CD4-positive, alpha-beta memory T cell (primary cell): ENCODE data around the gene TKTL2. TPM values are rescaled to one million over a fixed set of nuclear protein-coding genes. Genes with fewer than 3 reads are reported as not detected.

ENCODE experiments used
- CTCF ChIA-PET: fragments of 350-600 bp; sonication (Branson Sonifier 250); formaldehyde crosslinking; loops from one replicate; lab custom pipeline; 2021; ENCODE audit warnings: inconsistent platforms; ENCODE audit not compliant: partially characterized antibody; lab: Charles Lee
- POLR2A ChIA-PET: fragments of 350-600 bp; sonication (Branson Sonifier 250); formaldehyde crosslinking; loops from one replicate; lab custom pipeline; 2021; ENCODE audit not compliant: partially characterized antibody; lab: Charles Lee
- DNase-seq, 5 donors: peaks; one replicate each; pipeline versions ENCODE4 v3.0.0 to v3.0.0-alpha.2; 2020 to 2022; ENCODE audit warnings: mixed read lengths in 1 of 5
- H3K27ac ChIP-seq: one replicate; pipeline ENCODE4 v1.7.0; 2013; ENCODE audit warnings: low read depth, low read length
- H3K27me3 ChIP-seq: 2 replicates; pipeline ENCODE4 v1.7.0; 2013; ENCODE audit warnings: mild to moderate bottlenecking, low read length, moderate library complexity; ENCODE audit not compliant: insufficient read depth
- H3K36me3 ChIP-seq: 2 replicates; pipeline ENCODE4 v1.7.0; 2013; ENCODE audit warnings: mild to moderate bottlenecking, low read length, moderate library complexity; ENCODE audit not compliant: insufficient read depth
- H3K4me1 ChIP-seq: 2 replicates; pipeline ENCODE4 v1.7.0; 2013; ENCODE audit warnings: mild to moderate bottlenecking, low read length, moderate library complexity; ENCODE audit not compliant: insufficient read depth
- H3K4me3 ChIP-seq, 2 donors: one replicate each; pipeline ENCODE4 v1.7.0; 2013; ENCODE audit warnings: low read length in 2 of 2, mild to moderate bottlenecking in 1 of 2
- H3K9me3 ChIP-seq, 2 donors: one replicate each; pipeline ENCODE4 v1.7.0; 2013; ENCODE audit warnings: low read length in 2 of 2, control low read depth in 1 of 2; ENCODE audit not compliant: control insufficient read depth in 1 of 2
- H3K27ac Mint-ChIP-seq, 7 donors: one replicate each; pipeline ENCODE4 v1.8.0; 2020 to 2021; ENCODE audit warnings: mixed read lengths in 7 of 7, mild to moderate bottlenecking in 6 of 7, inconsistent platforms in 3 of 7, moderate library complexity in 3 of 7
- H3K27me3 Mint-ChIP-seq, 2 donors: one replicate each; pipeline ENCODE4 v1.8.0; 2020 to 2021; ENCODE audit warnings: mixed read lengths in 2 of 2
- H3K36me3 Mint-ChIP-seq, 2 donors: one replicate each; pipeline ENCODE4 v1.8.0; 2020 to 2021; ENCODE audit warnings: mixed read lengths in 2 of 2, inconsistent platforms in 1 of 2, mild to moderate bottlenecking in 1 of 2
- H3K4me1 Mint-ChIP-seq, 4 donors: one replicate each; pipeline ENCODE4 v1.8.0; 2020 to 2021; ENCODE audit warnings: mixed read lengths in 4 of 4, mild to moderate bottlenecking in 1 of 4
- H3K4me3 Mint-ChIP-seq, 8 donors: one replicate each; pipeline ENCODE4 v1.8.0; 2020 to 2021; ENCODE audit warnings: mixed read lengths in 8 of 8, mild to moderate bottlenecking in 7 of 8, moderate library complexity in 6 of 8, inconsistent platforms in 3 of 8
- H3K9me3 Mint-ChIP-seq, 8 donors: one replicate each; pipeline ENCODE4 v1.8.0; 2020 to 2021; ENCODE audit warnings: mixed read lengths in 8 of 8, mild to moderate bottlenecking in 5 of 8, inconsistent platforms in 3 of 8, moderate library complexity in 1 of 8
- intact Hi-C: fragments of 100-400 bp; cut with micrococcal nuclease; formaldehyde crosslinking; loops from one replicate; pipeline ENCODE4 v1.15.1; 2023
- polyA plus RNA-seq, 2 donors: library from polyadenylated mRNA; unstranded; fragments of 300-500 nt; fragmentation: Illumina TruSeq; gene quantifications; one replicate each; pipeline ENCODE4 v1.2.3, GENCODE V29; 2021
- total RNA-seq, 2 experiments: library from RNA; stranded (reverse); gene quantifications; one replicate each; pipeline ENCODE4 v1.2.3, GENCODE V29; 2021

The TKTL2 gene
- total and polyA plus RNA-seq, 4 experiments from 2014 or later: not detected

DNA sequence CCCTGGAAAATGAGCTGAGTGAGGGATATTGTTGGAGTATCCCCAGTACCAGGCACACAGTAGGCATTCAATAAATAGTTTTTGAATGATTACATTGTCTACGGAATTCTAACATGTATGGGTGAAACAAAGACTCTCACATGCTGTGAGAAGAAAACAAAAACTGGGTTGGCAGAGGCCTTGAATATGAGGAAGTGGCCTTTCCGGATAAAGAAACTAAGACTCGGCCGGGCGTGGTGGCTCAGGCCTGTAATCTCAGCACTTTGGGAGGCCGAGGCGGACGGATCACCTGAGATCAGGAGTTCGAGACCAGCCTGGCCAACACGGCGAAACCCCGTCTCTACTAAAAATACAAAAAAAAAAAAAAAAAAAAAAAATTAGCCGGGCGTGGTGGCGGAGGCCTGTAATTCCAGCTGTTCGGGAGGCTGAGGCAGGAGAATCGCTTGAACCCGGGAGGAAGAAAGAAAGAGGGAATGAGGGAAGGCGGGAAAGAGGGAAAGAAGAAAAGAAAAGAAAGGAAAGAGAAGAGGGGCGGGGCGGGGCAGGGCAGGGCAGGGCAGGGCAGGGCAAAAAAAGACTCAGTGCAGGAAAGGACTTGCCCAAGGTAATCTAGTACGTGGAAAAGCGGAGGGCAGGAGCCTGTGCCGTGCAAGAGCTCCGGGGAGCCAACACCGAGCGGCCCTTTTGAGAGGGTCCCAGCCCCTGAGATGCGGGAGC, 20.2 kb upstream of the TKTL2 start:
- peak overlapping the region; percentile 75 for H3K27ac ChIP-seq
- intact Hi-C loops: loop anchor here (1.0 to 2.0 kb wide), 2 partner anchors 51 to 1834 kb away; partner anchors contain the start of gene MSMO1
- DNase-seq: no peak
- Mint-ChIP-seq H3K4me3 (peak overlapping the region; percentile 91 to 98 (median 96)), H3K4me1 (peaks cover 20 to 40% (median 33%) of the 10 kb centered on the region in 4 donors), H3K27ac (peak overlapping the region; percentile 90 to 99 (median 96)), H3K36me3 (peaks cover 0 to 14% of the 10 kb centered on the region in 2 donors), H3K27me3 (peaks cover 1 to 4% of the 10 kb centered on the region in 2 donors), H3K9me3 (no peaks in the 10 kb centered on the region)
- ChIA-PET CTCF (interaction anchor here (0.9 to 3.2 kb wide), 7 partner anchors 8 to 260 kb away, joined by 3 to 40 read pairs (median 6); no protein-coding TSS in a partner anchor), POLR2A (interaction anchor here (0.9 to 1.9 kb wide), 13 partner anchors 11 to 1834 kb away, joined by 3 to 13 read pairs (median 4); partner anchors contain the start of genes MSMO1, NAF1 and TMEM192)
- H3K36me3 ChIP-seq: no peaks in the 10 kb centered on the region
- H3K9me3 ChIP-seq: no peaks in the 10 kb centered on the region
- H3K4me3 ChIP-seq: peak overlapping the region; percentile 77 to 98
- H3K4me1 ChIP-seq: peaks cover 33% of the 10 kb centered on the region
- H3K27me3 ChIP-seq: no peaks in the 10 kb centered on the region

DNA sequence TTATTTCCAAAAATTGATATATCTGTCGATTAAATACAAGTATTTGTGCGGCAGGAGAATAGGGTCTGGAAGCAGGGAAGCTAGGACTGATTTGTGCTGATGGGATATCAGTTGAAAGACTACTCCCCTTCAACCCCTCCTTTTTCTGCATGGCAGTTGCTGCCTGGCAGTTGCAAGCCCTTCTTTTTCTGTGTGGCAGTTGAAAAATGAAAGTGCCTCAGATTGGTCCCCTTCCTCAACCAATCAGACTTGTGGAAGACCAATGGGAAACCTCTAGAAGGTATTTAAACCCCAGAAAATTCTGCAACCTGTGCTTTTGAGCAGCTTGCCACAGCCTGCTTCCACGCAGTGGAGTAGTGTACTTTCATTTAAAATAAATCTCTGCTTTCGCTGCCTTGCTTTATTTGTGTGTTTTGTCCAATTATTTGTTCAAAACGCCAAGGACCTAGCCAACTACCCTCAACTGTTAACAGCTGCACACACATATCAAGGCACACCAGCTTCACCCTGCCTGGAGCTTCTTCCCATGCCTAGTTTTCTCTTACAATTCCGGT, 19.5 kb upstream of the TKTL2 start:
- Mint-ChIP-seq H3K27me3 (peaks cover 1 to 4% of the 10 kb centered on the region in 2 donors), H3K36me3 (peaks cover 0 to 14% of the 10 kb centered on the region in 2 donors), H3K4me3 (peak overlapping the region; percentile 91 to 98 (median 96)), H3K4me1 (peaks cover 20 to 40% (median 34%) of the 10 kb centered on the region in 4 donors), H3K27ac (peak overlapping the region in 4 of 7 donors; percentile 45 to 99 (median 96)), H3K9me3 (no peaks in the 10 kb centered on the region)
- ChIA-PET POLR2A (interaction anchor here (0.9 to 1.9 kb wide), 3 partner anchors 14 to 326 kb away, joined by 3 to 8 read pairs (median 6); partner anchors contain the start of gene NAF1), CTCF (interaction anchor here (2.5 to 3.2 kb wide), 2 partner anchors 57 to 64 kb away, joined by 19 to 40 read pairs; no protein-coding TSS in a partner anchor)
- intact Hi-C loops: no loop called here
- Histone ChIP-seq H3K27ac (no peak overlapping the region), H3K4me3 (no peak overlapping the region), H3K4me1 (peaks cover 33% of the 10 kb centered on the region), H3K27me3 (no peaks in the 10 kb centered on the region), H3K36me3 (no peaks in the 10 kb centered on the region), H3K9me3 (no peaks in the 10 kb centered on the region)
- DNase-seq: no peak

DNA sequence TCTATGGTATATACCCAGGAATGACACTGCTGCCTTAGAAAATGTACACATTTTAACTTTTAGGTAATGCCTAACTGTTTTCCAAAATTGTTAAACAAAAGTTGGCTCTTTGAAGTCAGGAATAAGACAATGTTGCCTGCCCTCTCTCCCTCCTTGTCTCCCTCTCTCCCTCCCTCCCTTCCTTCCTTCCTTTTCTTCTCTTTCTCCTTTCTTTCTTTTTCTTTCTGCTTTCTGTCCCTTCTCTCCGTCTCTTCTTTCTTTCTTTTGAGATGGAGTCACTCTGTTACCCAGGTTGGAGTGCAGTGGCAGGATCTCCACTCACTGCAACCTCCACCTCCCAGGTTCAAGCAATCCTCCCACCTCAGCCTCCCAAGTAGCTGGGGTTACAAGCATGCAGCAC, 16.4 kb upstream of the TKTL2 start:
- H3K36me3 Mint-ChIP-seq: peaks cover 0 to 7% of the 10 kb centered on the region in 2 donors
- H3K27ac ChIP-seq: no peak overlapping the region
- H3K9me3 Mint-ChIP-seq: no peaks in the 10 kb centered on the region
- no peak overlapping the region for H3K4me3 Mint-ChIP-seq
- no peak overlapping the region for H3K27ac Mint-ChIP-seq
- H3K9me3 ChIP-seq: no peaks in the 10 kb centered on the region
- POLR2A ChIA-PET: no interaction called here
- peaks cover 2 to 14% (median 10%) of the 10 kb centered on the region in 4 donors for H3K4me1 Mint-ChIP-seq
- H3K4me1 ChIP-seq: peaks cover 7% of the 10 kb centered on the region
- no peak overlapping the region for H3K4me3 ChIP-seq
- intact Hi-C loops: loop anchor here (10.0 kb wide), 1 partner anchor 525 kb away; no protein-coding TSS in a partner anchor
- no peak for DNase-seq
- H3K36me3 ChIP-seq: no peaks in the 10 kb centered on the region
- H3K27me3 Mint-ChIP-seq: peaks cover 1 to 4% of the 10 kb centered on the region in 2 donors
- CTCF ChIA-PET: interaction anchor here (1.0 to 1.2 kb wide), 2 partner anchors 35 to 59 kb away, joined by 3 read pairs; no protein-coding TSS in a partner anchor
- H3K27me3 ChIP-seq: no peaks in the 10 kb centered on the region

DNA sequence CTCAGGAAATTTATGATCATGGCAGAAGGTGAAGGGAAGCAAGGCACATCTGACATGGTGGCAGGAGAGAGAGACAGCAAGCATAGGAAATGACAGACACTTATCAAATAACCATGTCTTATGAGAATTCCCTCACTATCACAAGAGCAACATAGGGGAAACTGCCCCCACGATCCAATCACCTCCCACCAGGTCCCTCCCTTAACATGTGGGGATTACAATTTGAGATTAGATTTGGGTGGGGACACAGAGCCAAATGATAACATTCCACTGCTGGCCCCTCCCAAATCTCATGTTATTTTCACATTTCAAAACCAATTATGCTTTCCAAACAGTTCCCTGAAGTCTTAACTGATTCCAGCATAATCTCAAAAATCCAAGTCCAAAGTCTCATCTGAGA, 12.8 kb upstream of the TKTL2 start:
- ChIA-PET POLR2A (no interaction called here), CTCF (interaction anchor here (1.3 to 2.9 kb wide), 8 partner anchors 8 to 64 kb away, joined by 4 to 53 read pairs (median 6); partner anchors contain the start of gene TMA16)
- H3K27me3 ChIP-seq: no peaks in the 10 kb centered on the region
- intact Hi-C loops: loop anchor here (10.0 kb wide), 1 partner anchor 528 kb away; no protein-coding TSS in a partner anchor
- H3K4me1 ChIP-seq: no peaks in the 10 kb centered on the region
- no peak overlapping the region for H3K27ac Mint-ChIP-seq
- DNase-seq: no peak
- no peaks in the 10 kb centered on the region for H3K9me3 Mint-ChIP-seq
- no peak overlapping the region for H3K4me3 Mint-ChIP-seq
- H3K9me3 ChIP-seq: no peaks in the 10 kb centered on the region
- no peak overlapping the region for H3K4me3 ChIP-seq
- H3K36me3 ChIP-seq: no peaks in the 10 kb centered on the region
- peaks cover 1 to 4% of the 10 kb centered on the region in 2 donors for H3K27me3 Mint-ChIP-seq
- no peak overlapping the region for H3K27ac ChIP-seq
- H3K36me3 Mint-ChIP-seq: no peaks in the 10 kb centered on the region
- H3K4me1 Mint-ChIP-seq: peaks cover 0 to 3% (median 0%) of the 10 kb centered on the region in 4 donors

DNA sequence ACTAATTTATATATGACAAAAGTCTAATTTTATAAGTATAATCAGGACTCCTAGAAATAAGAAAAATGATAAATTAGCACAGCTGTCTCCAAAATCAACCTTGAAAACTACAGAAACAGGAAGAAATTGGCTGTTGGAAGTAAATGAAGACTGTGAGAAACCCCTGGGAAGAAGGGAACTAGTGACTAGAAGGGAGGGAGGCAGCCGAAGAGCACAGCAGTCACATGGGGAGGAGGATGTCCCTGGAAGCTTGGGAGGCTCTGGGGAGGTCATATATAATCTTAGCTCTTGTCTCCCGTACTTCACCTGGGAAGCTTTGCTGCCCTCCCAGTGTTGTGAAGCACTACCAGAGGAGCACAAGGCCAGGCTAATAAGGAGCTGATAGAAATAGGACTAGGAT, 12.0 kb upstream of the TKTL2 start:
- POLR2A ChIA-PET: no interaction called here
- no peak for DNase-seq
- H3K9me3 ChIP-seq: no peaks in the 10 kb centered on the region
- no peak overlapping the region for H3K4me3 ChIP-seq
- no peaks in the 10 kb centered on the region for H3K4me1 ChIP-seq
- intact Hi-C loops: loop anchor here (10.0 kb wide), 1 partner anchor 529 kb away; no protein-coding TSS in a partner anchor
- no peak overlapping the region for H3K4me3 Mint-ChIP-seq
- peaks cover 0 to 3% (median 0%) of the 10 kb centered on the region in 4 donors for H3K4me1 Mint-ChIP-seq
- H3K27me3 ChIP-seq: no peaks in the 10 kb centered on the region
- no peaks in the 10 kb centered on the region for H3K36me3 Mint-ChIP-seq
- no peaks in the 10 kb centered on the region for H3K9me3 Mint-ChIP-seq
- H3K36me3 ChIP-seq: no peaks in the 10 kb centered on the region
- H3K27ac ChIP-seq: no peak overlapping the region
- CTCF ChIA-PET: interaction anchor here (1.0 to 2.9 kb wide), 9 partner anchors 9 to 72 kb away, joined by 4 to 53 read pairs (median 5); partner anchors contain the start of gene TMA16
- no peak overlapping the region for H3K27ac Mint-ChIP-seq
- H3K27me3 Mint-ChIP-seq: peaks cover 1 to 3% of the 10 kb centered on the region in 2 donors

DNA sequence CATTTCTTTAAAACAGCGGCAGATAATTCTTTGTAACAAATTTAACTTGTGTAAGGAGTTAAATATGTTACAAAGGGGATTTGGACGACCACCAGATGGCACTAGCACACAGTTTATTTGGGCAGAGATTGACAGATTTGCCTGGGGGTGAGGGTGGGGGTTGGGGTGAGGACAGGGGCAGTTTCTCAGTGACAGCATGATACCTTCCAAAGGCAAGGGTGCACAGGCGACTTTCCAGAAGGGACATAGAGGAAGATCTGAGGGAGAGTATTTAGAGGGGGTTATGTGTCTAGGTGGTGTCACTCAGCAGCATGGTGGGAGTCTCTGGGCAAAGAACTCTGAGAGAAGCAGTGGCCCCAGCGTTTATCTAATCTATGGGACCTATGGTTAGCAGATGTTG, 11.4 kb upstream of the TKTL2 start:
- Histone ChIP-seq H3K27ac (no peak overlapping the region), H3K27me3 (no peaks in the 10 kb centered on the region), H3K36me3 (no peaks in the 10 kb centered on the region), H3K4me1 (no peaks in the 10 kb centered on the region), H3K9me3 (no peaks in the 10 kb centered on the region), H3K4me3 (no peak overlapping the region)
- H3K27me3 Mint-ChIP-seq: peaks cover 0 to 1% of the 10 kb centered on the region in 2 donors
- no peaks in the 10 kb centered on the region for H3K36me3 Mint-ChIP-seq
- no peaks in the 10 kb centered on the region for H3K9me3 Mint-ChIP-seq
- peaks cover 0 to 3% (median 0%) of the 10 kb centered on the region in 4 donors for H3K4me1 Mint-ChIP-seq
- ChIA-PET POLR2A (no interaction called here), CTCF (interaction anchor here (1.0 to 2.9 kb wide), 9 partner anchors 9 to 73 kb away, joined by 4 to 53 read pairs (median 5); partner anchors contain the start of gene TMA16)
- no peak overlapping the region for H3K27ac Mint-ChIP-seq
- intact Hi-C loops: loop anchor here (1.0 to 10.0 kb wide), 5 partner anchors 59 to 1247 kb away; no protein-coding TSS in a partner anchor
- H3K4me3 Mint-ChIP-seq: no peak overlapping the region
- peak in 4 of 5 donors; percentile 29 to 36 (median 34) for DNase-seq
